Measurements from ENCODE around the gene PAQR4. TPM values are rescaled to one million over a fixed set of nuclear protein-coding genes. Genes with fewer than 3 reads are reported as not detected.

PAQR4 gene
- total RNA-seq: 7.1 and 14.1 TPM in 2 replicates

GRCh38 chr16:2968738-2969544 lies at the start of gene PAQR4:
TSS of gene PAQR4 (plus strand) at chr16:2969348. CDS start at chr16:2969675, 327 bp downstream.

GRCh38 chr16:2963723-2964474 lies 5.2 kb upstream of the PAQR4 start, which contains the start of gene KREMEN2:
TSS of gene KREMEN2 (plus strand) at chr16:2964275. CDS start at chr16:2964521, 246 bp downstream.

GRCh38 chr16:2980227-2981176 lies 11.4 kb downstream of the PAQR4 start, which contains the start of gene PKMYT1:
TSS of gene PKMYT1 (minus strand) at chr16:2980446. CDS start at chr16:2979657, 789 bp downstream.

GRCh38 chr16:3012828-3013420 lies 43.8 kb downstream of the PAQR4 start, which contains the start of gene CLDN9:
TSS of gene CLDN9 (plus strand) at chr16:3012923. CDS start at chr16:3013363, 440 bp downstream.

GRCh38 chr16:3017794-3018506 lies 48.8 kb downstream of the PAQR4 start, which contains the start of gene CLDN6:
TSS of gene CLDN6 (minus strand) at chr16:3018183. CDS start at chr16:3016021, 2,162 bp downstream.

GRCh38 chr16:3020247-3020603 lies 51.1 kb downstream of the PAQR4 start, which contains the start of gene TNFRSF12A:
TSS of gene TNFRSF12A (plus strand) at chr16:3020368. CDS start at chr16:3020398, 30 bp downstream.

Other genes starting within 250 kb of the PAQR4 start
- 0.29 and 0.35 TPM in 2 replicates for gene PRSS27, start 249.1 kb upstream of the PAQR4 start, total RNA-seq
- gene SRRM2, start 216.7 kb upstream of the PAQR4 start, total RNA-seq: 59.9 and 60.5 TPM in 2 replicates
- 431 and 566 TPM in 2 replicates for gene ELOB, start 192.1 kb upstream of the PAQR4 start, total RNA-seq
- gene PRSS33, start 181.8 kb upstream of the PAQR4 start, total RNA-seq: not detected in 2 replicates
- gene PRSS41, start 170.9 kb upstream of the PAQR4 start, total RNA-seq: not detected in 2 replicates
- 5.5 TPM in 1 of 2 replicates, not detected in the other for gene PRSS21, start 152.1 kb upstream of the PAQR4 start, total RNA-seq
- gene ZG16B, start 139.0 kb upstream of the PAQR4 start, total RNA-seq: not detected in 2 replicates
- gene PRSS22, start 111.2 kb upstream of the PAQR4 start, total RNA-seq: not detected in 2 replicates
- 77.8 and 89.9 TPM in 2 replicates for gene FLYWCH2, start 86.1 kb upstream of the PAQR4 start, total RNA-seq
- 45.8 and 46.1 TPM in 2 replicates for gene FLYWCH1, start 57.4 kb upstream of the PAQR4 start, total RNA-seq
- under 0.01 TPM in 1 of 2 replicates, not detected in the other for gene KREMEN2, start 5.1 kb upstream of the PAQR4 start, total RNA-seq
- 13.3 and 24.8 TPM in 2 replicates for gene PKMYT1, start 11.1 kb downstream of the PAQR4 start, total RNA-seq
- gene CLDN9, start 43.6 kb downstream of the PAQR4 start, total RNA-seq: not detected in 2 replicates
- not detected in 2 replicates for gene CLDN6, start 48.8 kb downstream of the PAQR4 start, total RNA-seq
- gene TNFRSF12A, start 51.0 kb downstream of the PAQR4 start, total RNA-seq: 236 and 323 TPM in 2 replicates
- gene HCFC1R1, start 54.6 kb downstream of the PAQR4 start, total RNA-seq: 23.1 and 24.1 TPM in 2 replicates
- gene THOC6, start 54.7 kb downstream of the PAQR4 start, total RNA-seq: 25.3 and 28.3 TPM in 2 replicates
- not detected in 2 replicates for gene BICDL2, start 67.6 kb downstream of the PAQR4 start, total RNA-seq
- gene MMP25, start 77.2 kb downstream of the PAQR4 start, total RNA-seq: not detected in 2 replicates
- gene IL32, start 96.3 kb downstream of the PAQR4 start, total RNA-seq: 23.6 and 27.3 TPM in 2 replicates
- not detected in 2 replicates for gene ZSCAN10, start 129.9 kb downstream of the PAQR4 start, total RNA-seq
- gene ZNF205, start 143.2 kb downstream of the PAQR4 start, total RNA-seq: 11.7 and 17.3 TPM in 2 replicates
- 2.9 and 3.7 TPM in 2 replicates for gene ZNF213, start 165.7 kb downstream of the PAQR4 start, total RNA-seq
- not detected in 2 replicates for gene OR1F1, start 218.9 kb downstream of the PAQR4 start, total RNA-seq